GM12864 (cell line): ENCODE data around the gene SLC22A16.

Experiments
- DNase-seq: peaks from one replicate; pipeline ENCODE4 v3.0.0-alpha.2; 2011; ENCODE audit warnings: low read depth
- H3K4me3 ChIP-seq: 2 replicates; pipeline ENCODE4 v1.5.1; 2011; ENCODE audit warnings: mild to moderate bottlenecking, low read depth, low read length, control low read depth
- TF ChIP-seq, protein P1 (sequence below): IDR thresholded peaks from 2 replicates; pipeline ENCODE4 v1.5.1; 2011; ENCODE audit warnings: low read depth, mild to moderate bottlenecking, moderate library complexity, low read length, control low read depth, inconsistent platforms; ENCODE audit errors: missing control alignments

SLC22A16 gene

DNA sequence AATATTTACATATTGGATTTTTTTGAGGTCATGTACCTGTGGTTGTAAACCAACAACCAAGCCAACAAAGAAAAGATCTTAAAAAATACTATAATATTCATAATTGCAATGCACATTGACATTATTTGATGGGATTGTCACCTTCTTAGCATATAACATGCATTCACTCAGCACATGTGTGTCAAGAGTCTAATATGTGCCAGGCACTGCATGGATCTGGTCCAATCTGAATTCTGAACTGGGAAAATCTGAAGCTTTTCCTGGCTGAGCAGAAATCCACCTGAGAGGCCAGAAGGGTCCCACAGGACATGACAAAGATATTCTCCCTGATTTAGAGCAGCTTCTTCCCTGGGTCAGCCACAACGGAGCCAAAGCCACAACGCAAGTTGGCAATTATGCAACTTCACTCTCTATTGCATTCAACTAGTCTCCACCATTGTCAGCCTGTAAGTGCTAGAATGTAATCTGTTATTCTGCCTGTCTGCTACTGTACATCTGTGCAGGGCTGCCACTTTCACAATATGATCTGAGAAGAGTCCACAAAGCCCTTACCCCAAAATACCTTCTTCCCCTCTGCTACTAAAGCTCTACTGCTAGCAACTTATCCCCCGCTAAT, 44.0 kb downstream of the SLC22A16 start:
- no peak overlapping the region for H3K4me3 ChIP-seq
- TF ChIP-seq, protein P1, sequence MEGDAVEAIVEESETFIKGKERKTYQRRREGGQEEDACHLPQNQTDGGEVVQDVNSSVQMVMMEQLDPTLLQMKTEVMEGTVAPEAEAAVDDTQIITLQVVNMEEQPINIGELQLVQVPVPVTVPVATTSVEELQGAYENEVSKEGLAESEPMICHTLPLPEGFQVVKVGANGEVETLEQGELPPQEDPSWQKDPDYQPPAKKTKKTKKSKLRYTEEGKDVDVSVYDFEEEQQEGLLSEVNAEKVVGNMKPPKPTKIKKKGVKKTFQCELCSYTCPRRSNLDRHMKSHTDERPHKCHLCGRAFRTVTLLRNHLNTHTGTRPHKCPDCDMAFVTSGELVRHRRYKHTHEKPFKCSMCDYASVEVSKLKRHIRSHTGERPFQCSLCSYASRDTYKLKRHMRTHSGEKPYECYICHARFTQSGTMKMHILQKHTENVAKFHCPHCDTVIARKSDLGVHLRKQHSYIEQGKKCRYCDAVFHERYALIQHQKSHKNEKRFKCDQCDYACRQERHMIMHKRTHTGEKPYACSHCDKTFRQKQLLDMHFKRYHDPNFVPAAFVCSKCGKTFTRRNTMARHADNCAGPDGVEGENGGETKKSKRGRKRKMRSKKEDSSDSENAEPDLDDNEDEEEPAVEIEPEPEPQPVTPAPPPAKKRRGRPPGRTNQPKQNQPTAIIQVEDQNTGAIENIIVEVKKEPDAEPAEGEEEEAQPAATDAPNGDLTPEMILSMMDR: no peak
- DNase-seq: no peak

DNA sequence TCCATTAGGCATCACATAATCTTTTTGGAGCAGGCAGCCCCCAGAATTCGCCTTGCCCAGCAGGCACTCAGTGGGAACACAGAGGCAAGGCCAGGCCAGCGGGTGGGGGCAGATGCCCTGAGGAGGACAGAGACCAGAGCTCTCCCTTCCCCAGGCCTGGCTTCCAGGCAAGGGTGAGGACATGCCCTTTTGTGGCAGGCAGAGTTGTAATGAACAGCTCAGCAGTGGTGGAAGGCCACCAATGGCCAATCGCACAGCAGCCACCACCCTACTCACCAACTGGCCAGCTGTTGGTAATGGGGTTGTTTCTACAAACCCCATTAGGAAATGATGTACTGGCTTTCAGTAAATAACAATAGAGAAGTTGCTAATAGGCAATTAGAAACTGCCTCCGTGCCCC, 45.7 kb downstream of the SLC22A16 start:
- DNase-seq: no peak
- TF ChIP-seq, protein P1: no peak
- H3K4me3 ChIP-seq: no peak overlapping the region

DNA sequence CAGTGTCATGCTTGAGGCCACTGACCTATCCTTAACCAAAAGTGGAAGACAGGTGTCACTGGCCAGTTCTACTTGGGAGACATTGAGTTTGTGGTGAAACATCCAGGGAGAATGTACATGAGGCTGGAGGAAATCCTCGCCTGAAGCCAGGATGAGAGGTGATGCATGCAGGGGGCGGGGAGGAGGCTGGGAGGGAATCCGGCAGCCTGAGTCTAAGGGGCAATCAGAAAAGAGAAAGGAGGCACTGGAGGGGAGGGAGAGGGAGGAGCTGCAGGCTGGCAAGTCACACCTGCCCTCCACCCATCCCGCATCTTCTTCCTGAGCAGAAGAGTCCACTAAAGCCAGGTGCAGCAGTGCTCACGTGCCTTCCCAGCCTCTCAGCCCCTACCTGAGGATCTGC, 46.2 kb downstream of the SLC22A16 start:
- no peak for DNase-seq
- no peak overlapping the region for H3K4me3 ChIP-seq
- TF ChIP-seq, protein P1: no peak

DNA sequence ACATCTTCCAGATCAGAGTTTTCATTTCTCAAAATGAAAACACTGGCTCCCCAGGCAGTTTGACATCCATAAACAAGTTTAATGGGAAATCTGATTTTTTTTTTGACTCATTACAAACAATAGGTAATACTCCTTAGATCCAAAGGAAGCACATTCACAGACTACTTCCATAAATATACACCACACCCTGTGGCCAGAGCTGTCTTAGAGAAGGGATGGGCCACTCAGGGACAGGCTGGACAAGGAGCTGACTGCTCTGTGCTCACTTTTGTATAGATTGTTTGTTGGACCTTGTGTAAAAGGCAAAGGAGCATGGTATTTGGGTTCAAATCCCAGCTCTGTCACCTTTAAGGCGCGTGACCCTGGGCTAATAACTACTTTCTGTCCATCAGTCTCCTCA, 48.3 kb downstream of the SLC22A16 start:
- TF ChIP-seq, protein P1: no peak
- H3K4me3 ChIP-seq: no peak overlapping the region
- no peak for DNase-seq

DNA sequence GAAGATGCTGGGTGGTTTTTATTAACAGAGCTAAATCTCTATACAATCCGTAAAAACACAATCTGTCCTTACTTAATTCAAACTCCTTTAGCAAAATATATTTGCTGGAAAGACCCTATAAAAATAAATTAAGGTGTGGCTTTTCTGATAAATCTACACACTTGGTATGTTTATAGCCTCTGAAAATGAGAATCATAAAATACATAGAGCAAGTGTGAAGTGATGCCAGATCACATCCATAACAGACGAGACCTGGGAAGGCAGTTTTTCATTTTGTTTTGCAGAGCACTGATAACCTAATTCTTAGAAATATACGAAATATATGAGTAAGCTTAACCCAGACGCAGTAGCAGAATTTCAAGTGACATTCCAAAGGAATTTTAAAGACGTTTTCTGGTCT, 50.6 kb downstream of the SLC22A16 start:
- TF ChIP-seq, protein P1: no peak
- no peak overlapping the region for H3K4me3 ChIP-seq
- DNase-seq: no peak

DNA sequence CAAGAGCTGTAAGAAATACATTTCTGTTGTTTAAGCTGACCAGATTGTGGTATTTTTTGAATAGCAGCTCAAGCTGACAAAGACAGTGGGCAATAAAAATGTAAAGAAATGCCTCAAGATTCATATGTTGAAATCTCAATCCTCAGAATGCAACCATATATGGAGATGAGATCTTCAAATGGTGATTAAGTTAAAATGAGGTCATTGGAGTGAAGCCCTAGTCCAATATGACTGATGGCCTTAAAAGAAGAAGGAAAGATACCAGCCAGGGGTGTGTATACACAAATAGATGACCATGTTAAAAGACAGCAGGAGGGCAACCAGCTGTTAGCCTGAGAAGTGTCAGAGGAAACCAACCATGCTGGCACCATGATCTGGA, 54.0 kb downstream of the SLC22A16 start:
- no peak overlapping the region for H3K4me3 ChIP-seq
- TF ChIP-seq, protein P1: no peak
- no peak for DNase-seq

DNA sequence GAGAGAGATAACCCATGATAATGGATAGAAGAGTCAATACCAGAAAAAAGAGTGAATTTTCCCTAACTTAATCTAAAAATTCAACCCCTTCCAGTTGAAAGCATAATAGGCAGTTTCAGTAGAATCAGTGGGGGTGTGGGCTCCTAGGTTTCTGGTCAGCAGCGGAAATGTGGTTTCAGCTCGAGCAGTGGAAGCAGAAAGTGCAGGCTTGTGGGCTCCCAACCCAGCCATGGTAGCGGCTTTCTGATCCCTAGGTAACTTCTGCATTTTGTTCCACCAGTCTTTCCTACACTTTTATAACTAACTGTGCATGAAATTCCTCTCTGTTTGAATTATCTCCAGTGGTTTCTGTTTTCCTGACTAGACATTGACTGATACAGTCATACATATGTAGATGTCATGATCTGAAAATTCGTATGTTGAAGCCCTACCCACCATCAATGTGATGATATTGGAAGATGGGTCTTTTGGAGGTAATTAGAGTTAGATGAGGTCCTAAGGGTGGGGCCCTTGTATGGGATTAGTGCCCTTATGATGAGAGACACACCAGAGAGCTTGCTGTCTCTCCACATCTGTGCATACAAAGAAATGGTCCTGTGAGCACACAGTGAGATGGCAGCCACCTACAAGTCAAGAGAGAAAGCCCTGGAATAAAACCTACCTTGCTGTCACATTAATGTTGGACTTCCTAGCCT, 54.5 kb downstream of the SLC22A16 start:
- DNase-seq: no peak
- TF ChIP-seq, protein P1: no peak
- no peak overlapping the region for H3K4me3 ChIP-seq
